HG03139 (cell line): ENCODE results near the gene PLAC1.

Experiments
- ATAC-seq: cut with Tn5 transposase; IDR thresholded peaks from one replicate; pipeline ENCODE4 v1.9.1; 2021; ENCODE audit not compliant: unreplicated experiment

Gene PLAC1

DNA sequence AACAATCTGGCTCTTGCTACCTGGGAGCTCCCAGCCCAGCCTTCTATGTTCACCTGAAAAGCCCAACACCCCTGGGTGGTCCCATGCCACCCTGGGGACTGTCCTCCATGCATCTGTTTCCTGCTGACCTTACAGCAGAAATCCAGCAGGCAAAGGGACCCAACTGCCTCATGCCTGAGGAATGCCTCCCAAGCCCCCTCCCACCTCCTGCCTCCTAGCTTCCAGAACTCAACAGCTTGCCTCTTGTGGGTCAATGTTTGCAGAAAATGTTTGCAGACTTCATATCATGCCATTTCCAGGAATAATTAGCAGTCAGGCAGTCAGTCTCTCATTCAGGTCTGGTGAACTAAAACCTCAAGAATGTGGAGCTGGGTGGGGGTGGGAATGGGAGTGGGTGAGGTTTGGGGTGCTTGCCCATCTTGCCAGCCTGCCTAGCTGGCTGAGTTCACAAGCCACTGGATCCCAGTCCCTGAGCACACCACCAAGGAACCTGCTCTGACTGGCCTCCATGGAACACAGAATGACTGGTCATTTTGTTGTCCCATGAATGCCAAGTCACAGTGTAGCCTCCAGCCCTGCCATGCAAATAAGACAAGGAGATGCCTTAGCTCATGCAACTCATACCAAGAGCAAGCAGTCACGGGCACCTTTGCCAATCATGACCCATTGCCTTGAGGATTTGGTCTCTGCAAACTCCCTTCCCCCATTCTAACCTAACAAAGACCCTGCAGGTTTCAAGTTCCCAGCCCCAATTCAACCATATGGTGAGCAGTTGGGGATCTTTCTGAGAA is 12.1 kb upstream of the PLAC1 start:
- ATAC-seq: no peak

DNA sequence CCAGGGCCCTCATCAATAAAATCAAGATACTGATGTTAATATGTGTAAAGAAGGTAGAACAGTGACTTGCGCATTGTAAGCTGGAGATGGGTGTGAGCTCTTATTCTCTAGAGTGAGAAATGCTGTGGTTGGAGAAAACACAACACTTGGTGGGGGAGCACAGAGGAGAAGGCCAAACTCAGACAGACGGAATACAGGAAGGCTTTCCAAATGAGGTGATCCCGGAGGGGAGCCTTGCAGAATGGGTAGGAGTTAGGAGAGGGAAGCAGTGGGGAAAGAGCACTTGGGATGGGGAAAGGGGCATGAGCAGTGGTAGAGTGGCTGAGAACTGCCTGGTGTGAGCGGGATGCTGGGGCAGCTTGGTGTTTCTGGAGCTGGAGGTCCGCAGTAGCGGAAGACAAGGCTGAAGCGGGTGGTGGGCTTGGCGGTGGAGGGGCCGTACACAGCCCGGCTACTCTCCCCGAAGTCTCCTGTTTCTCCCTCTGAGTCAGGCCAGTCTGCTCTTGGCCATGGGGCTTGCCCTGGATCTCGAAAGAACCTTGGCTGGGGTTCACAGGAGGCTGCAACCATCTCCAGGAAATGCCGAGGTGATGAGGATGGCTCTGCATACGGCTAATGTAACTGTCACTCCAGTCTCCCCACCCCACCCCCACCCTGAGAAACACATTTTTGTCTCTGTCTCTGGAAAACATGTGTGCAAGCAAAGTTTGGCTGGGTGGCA is 11.3 kb upstream of the PLAC1 start:
- ATAC-seq: no peak

DNA sequence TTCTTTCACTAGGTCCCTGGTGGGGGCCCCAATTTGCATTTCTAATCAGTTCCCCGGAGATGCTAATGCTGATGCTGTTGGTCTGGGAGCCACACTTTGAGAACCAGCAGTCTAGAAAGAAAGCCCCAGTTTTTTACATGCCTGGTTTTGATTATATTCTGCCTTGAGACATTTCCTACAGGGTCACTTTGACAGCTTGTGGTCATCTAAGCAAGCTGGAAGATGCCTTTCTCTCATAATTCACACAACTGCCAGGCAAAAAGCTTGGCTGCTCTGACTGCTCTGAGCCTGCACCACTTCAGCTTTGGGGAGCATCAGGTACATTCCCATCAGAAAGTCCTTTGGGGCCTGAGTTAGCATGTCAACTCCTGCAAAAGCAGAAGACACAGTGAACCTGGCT is 5.9 kb upstream of the PLAC1 start:
- no peak for ATAC-seq

DNA sequence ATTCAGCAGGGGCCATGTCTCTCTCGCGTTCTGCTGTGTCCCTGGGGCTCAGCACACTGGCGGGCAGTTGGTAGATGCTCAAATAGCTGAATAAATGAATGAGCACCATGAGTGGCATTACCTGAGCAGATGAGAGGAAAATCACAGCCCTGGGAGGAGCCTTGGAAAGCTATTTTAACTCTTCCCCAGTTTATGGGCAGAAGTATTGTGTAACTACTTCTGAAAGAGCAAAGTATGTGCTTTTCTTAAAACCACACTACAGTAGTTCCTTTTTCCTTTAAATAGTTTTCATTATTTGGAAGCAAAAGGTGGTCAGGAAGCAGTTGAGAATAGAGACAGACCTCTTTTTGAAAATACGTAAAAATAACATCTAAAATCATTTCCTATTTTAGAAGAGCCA is 3.0 kb upstream of the PLAC1 start:
- ATAC-seq: no peak

DNA sequence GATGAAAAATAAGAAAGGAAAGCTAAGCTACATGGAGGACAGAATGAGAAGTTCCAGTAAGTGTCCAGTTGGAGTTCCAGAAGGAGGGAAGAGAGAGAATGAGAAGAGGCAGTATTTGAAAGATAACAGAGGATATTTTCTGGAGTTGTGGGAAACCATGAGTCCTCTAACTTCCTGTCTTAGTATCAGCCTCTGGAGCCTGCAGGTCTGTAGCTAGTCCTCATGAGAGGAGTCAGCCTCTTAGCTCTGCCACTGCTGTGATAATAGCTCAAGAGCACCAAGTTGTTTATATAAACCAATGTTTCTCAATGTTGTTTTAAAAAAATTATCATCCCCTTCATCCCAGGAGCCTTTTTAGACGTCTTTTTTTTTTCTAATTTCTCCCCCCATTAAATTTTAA is 2.4 kb upstream of the PLAC1 start:
- no peak for ATAC-seq

DNA sequence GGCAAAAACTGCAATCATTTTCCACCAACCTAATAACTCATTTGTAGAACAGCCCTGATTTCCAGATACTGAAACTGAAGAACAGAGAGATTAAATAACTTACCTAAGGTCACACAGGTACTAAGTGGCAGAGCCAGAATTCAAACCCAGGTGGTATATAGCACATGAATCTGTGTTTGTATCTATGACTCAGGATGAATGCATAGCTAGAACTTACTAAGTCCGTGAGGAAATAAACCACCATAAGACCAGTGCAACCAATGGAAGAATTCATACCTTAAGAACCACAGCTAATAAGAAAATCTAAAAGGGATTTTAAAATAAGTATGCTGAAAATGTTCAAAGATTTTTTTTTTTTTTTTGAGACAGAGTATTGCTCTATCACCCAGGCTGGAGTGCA is 1.5 kb upstream of the PLAC1 start:
- ATAC-seq: no peak

DNA sequence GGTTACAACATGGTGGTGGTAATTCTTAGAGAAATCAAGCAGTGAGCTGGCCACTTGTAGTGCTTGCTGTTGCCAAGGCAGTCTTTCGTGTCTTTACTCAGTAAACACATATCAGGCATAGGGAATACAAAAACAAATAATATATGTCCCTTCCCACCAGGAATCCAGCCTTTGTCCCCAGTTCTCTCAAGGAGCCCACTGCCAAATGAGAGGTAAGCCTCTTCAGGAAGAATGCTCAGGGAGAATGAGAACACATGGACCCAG is 421 bp upstream of the PLAC1 start:
- no peak for ATAC-seq

DNA sequence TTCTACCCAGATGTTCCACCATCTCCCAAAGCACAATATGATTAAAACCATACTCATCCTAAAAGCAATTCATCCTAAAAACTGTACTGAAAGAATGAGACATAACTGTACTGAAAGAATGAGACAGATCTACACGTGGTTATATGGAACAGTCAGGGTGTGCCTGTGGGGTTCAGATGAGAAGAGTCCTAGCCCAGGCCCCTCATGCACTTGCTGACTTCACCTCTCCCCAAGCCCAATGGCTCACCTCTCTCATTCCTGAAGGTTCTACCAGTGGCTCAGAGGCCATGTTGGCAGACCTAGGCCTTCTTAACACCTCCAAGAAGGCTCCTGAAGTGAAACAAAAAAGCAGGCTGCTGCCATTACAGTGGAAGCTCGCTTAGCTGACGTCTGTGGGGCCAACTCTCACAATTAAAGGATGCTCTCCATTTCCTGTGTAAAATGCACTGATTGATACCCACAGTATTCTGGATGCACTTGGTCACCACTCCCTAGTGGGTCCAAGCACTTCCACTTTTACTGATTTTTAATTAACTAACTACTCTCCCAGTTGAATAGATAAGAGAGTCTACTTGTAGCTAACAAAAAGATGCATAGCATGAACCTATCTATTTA is 3.8 kb downstream of the PLAC1 start:
- no peak for ATAC-seq

DNA sequence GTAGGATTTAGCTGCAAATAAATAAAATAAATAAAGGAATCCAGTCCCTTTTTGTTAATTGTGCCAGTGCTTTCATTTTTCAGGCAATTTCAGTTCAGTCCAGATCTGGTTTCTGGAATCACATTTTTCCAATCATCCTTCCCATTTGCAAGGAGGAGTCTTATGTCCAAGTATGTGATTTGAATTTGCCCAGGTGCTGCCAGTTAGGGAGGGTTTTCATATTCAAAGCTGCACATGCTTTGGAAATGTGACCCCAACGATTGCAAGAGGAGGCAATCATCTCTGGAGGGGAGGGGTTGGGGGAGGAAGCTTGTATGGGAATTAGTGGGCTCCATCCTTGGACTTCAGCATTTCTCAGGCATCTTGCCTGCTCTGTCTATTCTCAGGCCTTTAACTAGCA is 4.4 kb downstream of the PLAC1 start:
- ATAC-seq: no peak

DNA sequence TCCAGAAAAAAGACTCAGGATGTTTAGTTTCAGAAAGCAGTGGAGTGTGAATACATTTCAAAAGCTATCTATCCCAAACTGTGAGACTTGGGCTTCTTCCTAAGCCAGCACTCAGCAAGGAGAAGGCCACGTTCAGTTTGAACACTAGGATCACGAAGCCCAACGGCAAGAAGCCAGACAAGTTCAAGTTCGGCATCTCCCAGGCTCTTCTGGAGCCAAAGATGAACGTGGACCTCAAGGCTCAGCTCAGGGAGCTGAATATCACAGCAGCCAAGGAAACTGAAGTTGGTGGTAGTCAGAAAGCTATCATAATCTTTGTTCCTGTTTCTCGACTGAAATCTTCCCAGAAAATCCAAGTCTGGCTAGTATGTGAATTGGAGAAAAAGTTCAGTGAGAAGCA is 7.6 kb downstream of the PLAC1 start:
- no peak for ATAC-seq

DNA sequence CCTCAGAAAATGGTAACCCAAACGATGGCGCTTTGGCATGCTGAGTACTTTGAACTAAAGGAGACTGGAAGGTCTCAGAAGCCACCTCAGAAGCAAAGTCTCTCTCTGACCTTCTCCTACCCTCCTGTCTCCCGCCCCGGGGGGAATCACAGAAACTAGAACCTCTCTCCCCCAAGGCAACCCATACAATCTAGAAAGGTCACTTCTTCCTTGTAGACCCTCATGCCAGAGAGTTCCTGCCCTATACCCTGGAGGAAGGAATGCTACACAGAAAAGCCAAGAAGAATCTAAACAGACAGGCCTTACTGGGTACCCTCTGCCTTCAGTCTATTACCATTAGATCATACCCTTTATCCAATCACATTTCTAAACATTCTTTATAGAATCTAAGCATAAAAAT is 8.5 kb downstream of the PLAC1 start:
- ATAC-seq: no peak

DNA sequence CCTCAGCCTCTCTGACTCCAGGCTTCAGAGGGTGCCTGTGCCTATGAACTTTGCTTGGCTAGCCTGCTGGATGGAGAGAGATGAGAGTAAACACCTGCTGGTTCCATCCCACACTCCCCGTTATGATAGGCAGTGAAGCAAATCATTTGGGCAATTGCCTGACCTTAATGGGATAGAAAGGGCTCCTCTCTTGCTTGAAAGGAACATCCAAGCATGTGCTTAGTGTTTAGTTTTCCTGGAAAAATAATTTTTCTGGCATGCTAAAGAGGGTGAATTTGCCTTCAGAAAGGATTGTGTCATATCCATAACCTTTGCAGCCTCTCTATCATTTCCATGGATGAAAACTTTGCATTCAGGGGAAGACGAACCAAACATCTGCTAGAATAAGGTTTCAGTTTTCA is 10.8 kb downstream of the PLAC1 start:
- ATAC-seq: no peak

DNA sequence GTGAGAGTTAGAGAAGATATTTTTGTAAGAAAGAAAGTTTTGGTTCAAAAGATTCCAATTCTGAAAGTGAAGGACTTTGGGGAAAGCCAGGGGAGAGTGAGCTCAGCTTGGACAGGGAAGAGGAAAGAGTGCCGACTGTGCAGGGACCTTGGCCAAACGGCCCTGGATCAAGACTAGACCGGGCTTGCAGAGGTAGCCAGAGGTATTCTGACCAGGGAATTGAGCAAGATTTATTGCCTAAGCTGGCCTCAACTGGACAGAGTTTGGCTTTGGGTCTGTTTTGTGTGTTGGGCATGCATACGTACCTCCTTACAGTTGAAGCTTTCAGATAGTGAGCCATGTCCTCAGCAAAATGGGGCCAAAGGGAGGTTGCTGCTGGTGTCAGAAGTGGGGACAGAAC is 11.6 kb downstream of the PLAC1 start:
- ATAC-seq: no peak

DNA sequence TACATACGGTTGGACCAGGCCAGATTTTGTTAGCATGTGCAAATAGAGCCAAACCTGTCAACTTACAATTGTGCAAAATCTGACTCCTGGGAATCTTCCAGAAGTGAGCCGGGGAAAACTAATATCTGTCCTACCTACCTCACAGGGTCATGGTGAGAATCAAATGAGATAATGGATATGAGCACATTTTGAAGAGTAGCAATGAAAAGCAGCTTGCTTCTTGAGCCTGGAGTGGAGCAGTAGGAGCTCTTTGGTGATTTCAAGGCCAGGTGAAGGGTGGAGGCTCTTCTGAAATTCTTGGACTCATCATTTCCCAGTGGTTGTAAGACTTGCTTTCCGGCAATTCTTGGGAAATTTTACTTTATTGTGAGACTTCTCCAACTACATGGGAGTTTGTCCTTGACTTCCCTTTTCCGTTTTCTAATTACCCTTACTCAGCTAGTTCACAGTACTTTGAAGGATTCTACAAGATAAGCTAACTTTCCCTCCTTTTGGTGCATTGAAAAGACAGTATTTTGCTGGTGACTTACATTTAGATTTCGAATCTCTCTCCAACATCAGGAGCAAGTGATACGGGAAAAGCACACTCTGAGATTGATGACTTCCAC is 12.2 kb downstream of the PLAC1 start:
- no peak for ATAC-seq

DNA sequence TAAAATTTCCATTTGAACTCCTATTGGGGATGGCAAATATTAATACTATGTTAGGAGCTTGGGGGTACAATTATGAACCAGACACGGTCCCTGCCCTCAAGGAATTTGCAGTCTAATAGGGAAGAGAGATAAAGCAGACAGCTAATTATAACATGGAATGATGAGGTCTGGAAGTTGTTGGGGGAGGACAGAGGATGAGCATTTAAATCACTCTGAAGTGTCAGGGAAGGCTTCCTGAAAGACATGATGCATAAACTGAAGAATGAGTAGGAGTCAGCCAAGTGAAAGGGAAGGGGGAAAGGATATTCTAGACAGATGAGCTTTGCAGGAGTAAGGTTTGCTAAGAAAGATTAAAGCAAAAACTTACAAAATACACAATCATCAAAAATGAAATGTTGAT is 15.9 kb downstream of the PLAC1 start:
- ATAC-seq: no peak

DNA sequence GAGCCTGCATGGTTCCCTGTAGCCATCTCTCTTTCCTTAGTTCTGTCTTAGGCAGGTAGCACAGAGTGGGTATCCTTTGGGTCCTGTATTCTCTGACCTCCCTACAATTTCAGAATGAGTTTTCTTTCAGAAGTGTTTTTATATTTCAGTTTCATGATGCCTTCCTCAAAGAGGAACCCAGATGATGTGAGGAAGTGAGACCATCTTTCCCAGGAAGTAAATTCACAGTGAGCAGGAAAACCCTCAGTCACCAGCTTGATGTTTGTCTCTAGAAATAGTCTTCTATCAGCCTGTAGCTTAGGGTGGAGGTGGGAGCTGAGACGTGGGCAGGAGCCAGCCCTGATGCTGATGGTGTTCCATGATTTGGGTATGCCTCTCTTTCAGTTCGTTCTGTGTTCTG is 16.9 kb downstream of the PLAC1 start:
- no peak for ATAC-seq

DNA sequence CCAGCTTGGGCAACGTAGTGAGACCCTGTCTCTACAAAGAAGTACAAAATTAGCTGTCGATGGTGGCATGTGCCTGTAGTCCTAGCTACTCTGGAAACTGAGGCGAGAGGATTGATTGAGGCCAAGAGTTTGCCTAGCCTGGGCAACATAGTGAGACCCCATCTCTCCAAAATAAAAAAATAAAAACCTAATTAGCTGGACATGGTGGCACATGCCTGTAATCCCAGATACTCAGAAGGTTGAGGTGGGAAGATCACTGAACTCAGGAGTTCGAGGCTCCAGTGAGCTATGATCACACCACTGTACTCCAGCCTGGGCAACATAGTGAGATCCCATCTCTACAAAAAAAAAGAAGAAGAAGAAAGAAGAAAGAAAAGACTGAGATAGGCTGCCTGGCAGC is 17.4 kb downstream of the PLAC1 start:
- ATAC-seq: no peak

DNA sequence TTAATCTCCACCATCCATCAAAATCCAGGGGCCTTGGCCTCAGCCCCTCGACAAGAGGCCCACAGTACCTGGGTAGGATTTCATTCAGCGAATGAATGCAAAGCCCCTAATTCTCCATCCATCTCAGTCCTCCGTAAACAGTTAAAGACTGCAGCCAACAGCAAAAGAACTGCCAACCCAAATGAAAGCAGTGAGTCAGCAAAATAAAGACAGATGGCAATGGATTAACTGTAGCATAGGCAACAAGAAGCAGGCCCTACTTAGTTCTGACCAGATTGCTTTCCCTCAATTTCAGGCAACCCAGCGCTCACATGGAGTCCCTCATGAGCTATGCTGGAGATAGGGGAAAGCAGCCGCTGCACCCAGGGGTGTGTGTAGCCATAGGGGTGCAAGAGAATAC is 21.4 kb downstream of the PLAC1 start:
- no peak for ATAC-seq

DNA sequence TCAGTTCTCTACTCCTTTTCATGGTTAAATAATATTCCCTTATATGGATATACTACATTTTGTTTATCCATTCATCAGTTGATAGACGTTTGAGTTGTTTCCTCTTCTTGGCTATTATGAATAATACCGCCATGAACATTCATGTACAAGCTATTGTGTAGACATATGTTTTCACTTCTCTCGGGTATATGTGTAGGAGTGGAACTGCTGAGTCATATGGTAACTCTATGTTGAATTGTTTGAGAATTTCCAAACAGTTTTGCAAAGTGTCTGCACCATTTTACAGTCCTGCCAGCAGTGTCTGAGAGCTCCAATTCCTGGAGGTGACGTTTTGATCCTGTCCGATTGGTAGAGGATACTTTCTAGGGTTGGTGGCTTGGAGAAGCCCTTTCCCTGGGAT is 23.6 kb downstream of the PLAC1 start:
- ATAC-seq: no peak

DNA sequence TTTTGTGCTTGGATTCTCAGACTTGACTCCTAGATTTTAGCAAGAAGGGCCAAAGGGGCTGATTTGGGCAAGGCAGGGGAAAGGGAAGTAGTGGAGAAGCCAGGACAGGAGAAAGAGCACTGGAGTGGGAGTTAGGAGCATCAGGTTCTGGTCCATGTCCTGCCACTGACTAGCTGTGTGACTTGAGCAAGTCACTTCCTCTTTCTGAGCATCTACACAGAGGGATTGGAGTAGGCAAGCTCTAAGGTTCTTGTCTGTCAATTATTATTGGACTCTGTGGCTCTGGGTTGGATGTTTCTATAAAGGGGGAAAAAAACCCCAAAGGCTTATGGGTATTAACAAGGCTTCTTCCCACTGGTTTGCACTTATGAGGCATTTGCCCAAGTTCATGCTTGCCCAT is 24.4 kb downstream of the PLAC1 start:
- ATAC-seq: no peak

DNA sequence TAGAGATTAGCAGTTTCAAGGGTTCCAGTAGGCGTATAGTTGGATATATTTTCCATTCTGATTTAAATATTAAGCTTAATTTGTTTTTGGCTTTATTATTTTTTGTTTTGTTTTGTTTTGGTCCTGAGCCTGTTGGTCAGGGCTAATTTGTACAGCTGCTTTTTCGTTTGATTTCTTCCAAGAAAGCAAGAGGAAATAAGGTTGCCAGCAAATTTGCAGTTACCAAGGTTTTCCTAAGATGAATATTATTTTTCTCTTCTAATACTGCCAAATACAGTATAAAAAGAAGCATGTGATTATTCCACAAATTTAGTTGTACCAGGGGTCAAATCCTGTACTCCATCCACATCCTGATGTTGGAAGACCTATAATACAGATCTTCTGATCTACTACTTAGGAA is 24.9 kb downstream of the PLAC1 start:
- ATAC-seq: no peak

DNA sequence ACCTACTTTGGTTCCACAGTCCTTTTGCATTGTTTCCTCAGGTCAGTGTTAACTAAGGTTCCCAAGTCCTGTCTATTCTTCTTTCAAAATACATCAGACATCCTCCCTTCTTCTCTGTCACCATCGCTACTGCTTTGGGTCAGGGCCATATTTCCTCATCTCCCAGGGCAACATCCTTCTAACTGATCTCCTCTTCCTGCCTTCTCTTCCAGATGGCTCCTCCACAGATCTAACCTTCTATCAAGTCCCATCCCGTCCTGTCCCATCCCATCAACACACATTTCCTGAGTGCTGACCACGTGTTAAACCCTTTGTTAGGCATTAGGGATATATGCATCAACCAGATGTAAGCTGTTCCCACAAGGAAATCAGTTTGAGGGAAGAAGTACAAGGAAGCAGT is 25.9 kb downstream of the PLAC1 start:
- ATAC-seq: no peak
